HCT116 (cell line): Measurements from ENCODE around the gene BRD2. TPM values are rescaled to one million over a fixed set of nuclear protein-coding genes. Genes with fewer than 3 reads are reported as not detected.

Experiments
- ATAC-seq: fragments of 200-7000 bp; cut with Tn5 transposase; 2 replicates; pipeline ENCODE4 v1.9.1; 2020; ENCODE audit warnings: mild to moderate bottlenecking, moderate library complexity
- BruUV-seq: library from RNA; stranded (reverse); fragments of 400-500 nt; replicated peaks from 2 replicates; lab custom pipeline; 2021; lab: Mats Ljungman, UMichigan
- CTCF ChIA-PET: fragments of 300-600 bp; sonication (Branson Sonifier 250); formaldehyde crosslinking; loops from one replicate; lab custom pipeline; 2021; ENCODE audit warnings: antibody characterized with exemption; lab: Charles Lee
- POLR2A ChIA-PET: fragments of 300-600, 350-600 bp; sonication (Branson Sonifier 250); formaldehyde crosslinking; loops from one replicate; lab custom pipeline; 2021; ENCODE audit warnings: antibody characterized with exemption; lab: Charles Lee
- RAD21 ChIA-PET, 2 experiments: fragments of 300-600 bp; sonication (Branson Sonifier 250); formaldehyde crosslinking; loops; one replicate each; lab custom pipeline; 2023; ENCODE audit warnings: low total read pairs in 2 of 2; ENCODE audit not compliant: uncharacterized antibody in 2 of 2, unreplicated experiment in 2 of 2, low non-redundant PET in 1 of 2; lab: Charles Lee
- DNase-seq: peaks from one replicate; pipeline ENCODE4 v3.0.0-alpha.2; 2010; ENCODE audit warnings: low read depth, low spot score
- H2AFZ ChIP-seq: fragments of 200-600 bp; shearing (Covaris generic), sonication (generic); 2 replicates; pipeline ENCODE4 v1.6.1; 2017; ENCODE audit warnings: low read depth, mixed run types, mixed read lengths, antibody characterized with exemption, low read length; ENCODE audit not compliant: poor library complexity, severe bottlenecking
- H3K27ac ChIP-seq: 2 replicates; pipeline ENCODE4 v1.5.1; 2012; ENCODE audit warnings: low read depth, low read length
- H3K27me3 ChIP-seq: fragments of 200-600 bp; sonication (generic); 2 replicates; pipeline ENCODE4 v1.6.1; 2016; ENCODE audit warnings: mixed run types, low read length, mixed read lengths; ENCODE audit not compliant: insufficient read depth
- H3K36me3 ChIP-seq, 2 experiments: fragments of 200-500 bp in 1 of 2; fragments of 200-600 bp in 1 of 2; sonication (Bioruptor generic) in 1 of 2; sonication (generic) in 1 of 2; 2 replicates each; pipeline versions ENCODE4 v1.5.1 to v1.6.1; 2014 to 2016; ENCODE audit warnings: low read length in 2 of 2, inconsistent platforms in 1 of 2, mixed read lengths in 1 of 2, mixed run types in 1 of 2; ENCODE audit not compliant: insufficient read depth in 2 of 2, control insufficient read depth in 1 of 2
- H3K4me1 ChIP-seq, 2 experiments: fragments of 200-600 bp in 1 of 2; sonication (generic) in 1 of 2; 2 replicates each; pipeline versions ENCODE4 v1.5.1 to v1.6.1; 2012 to 2017; ENCODE audit warnings: low read length in 2 of 2, inconsistent platforms in 1 of 2, mild to moderate bottlenecking in 1 of 2, mixed read lengths in 1 of 2, mixed run types in 1 of 2, moderate library complexity in 1 of 2; ENCODE audit not compliant: insufficient read depth in 2 of 2, control insufficient read depth in 1 of 2
- H3K4me2 ChIP-seq: fragments of 200-600 bp; sonication (generic); 2 replicates; pipeline ENCODE4 v1.6.1; 2017; ENCODE audit warnings: mixed run types, low read length, mixed read lengths
- H3K4me3 ChIP-seq, 2 experiments: fragments of 200-600 bp in 1 of 2; sonication (generic) in 1 of 2; replicated peaks in 1 of 2; 2 replicates each; pipeline ENCODE4 v1.5.1; 2011 to 2016; ENCODE audit warnings: low read length in 2 of 2, control low read depth in 1 of 2, low read depth in 1 of 2, mild to moderate bottlenecking in 1 of 2, mixed read lengths in 1 of 2, mixed run types in 1 of 2
- H3K79me2 ChIP-seq: fragments of 200-600 bp; sonication (generic); 2 replicates; pipeline ENCODE4 v1.6.1; 2017; ENCODE audit warnings: mild to moderate bottlenecking, mixed run types, low read length, moderate library complexity, mixed read lengths; ENCODE audit not compliant: insufficient read depth
- H3K9ac ChIP-seq: fragments of 200-600 bp; sonication (generic); 2 replicates; pipeline ENCODE4 v1.6.1; 2016; ENCODE audit warnings: low read length, mixed read lengths
- H3K9me2 ChIP-seq: fragments of 200-600 bp; sonication (generic), shearing (Covaris generic); 2 replicates; pipeline ENCODE4 v1.6.1; 2017; ENCODE audit warnings: mixed run types, mild to moderate bottlenecking, moderate library complexity; ENCODE audit not compliant: insufficient read depth
- H3K9me3 ChIP-seq, 2 experiments: fragments of 200-500 bp in 1 of 2; fragments of 200-600 bp in 1 of 2; sonication (Bioruptor generic) in 1 of 2; sonication (generic) in 1 of 2; 2 replicates each; pipeline ENCODE4 v1.6.1; 2014 to 2017; ENCODE audit warnings: low read length in 2 of 2, mixed read lengths in 2 of 2, inconsistent platforms in 1 of 2, low read depth in 1 of 2, mild to moderate bottlenecking in 1 of 2, mixed run types in 1 of 2, moderate library complexity in 1 of 2; ENCODE audit not compliant: control insufficient read depth in 1 of 2, insufficient read depth in 1 of 2
- H4K20me1 ChIP-seq: fragments of 200-600 bp; sonication (generic), shearing (Covaris generic); 2 replicates; pipeline ENCODE4 v1.6.1; 2017; ENCODE audit warnings: mixed run types, mild to moderate bottlenecking, moderate library complexity; ENCODE audit not compliant: insufficient read depth
- CBX3 ChIP-seq: IDR thresholded peaks from 2 replicates; pipeline ENCODE4 v1.6.1; 2012; ENCODE audit warnings: low read depth
- CEBPB ChIP-seq: IDR thresholded peaks from 2 replicates; pipeline ENCODE4 v1.6.1; 2012; ENCODE audit warnings: low read depth
- ELF1 ChIP-seq: IDR thresholded peaks from 2 replicates; pipeline ENCODE4 v1.6.1; 2012; ENCODE audit warnings: low read depth, borderline replicate concordance
- EZH2 ChIP-seq: fragments of 200-600 bp; sonication (generic); IDR thresholded peaks from 2 replicates; pipeline ENCODE4 v1.6.1; 2017; ENCODE audit warnings: antibody characterized with exemption, mixed run types
- EZH2phosphoT487 ChIP-seq: fragments of 200-600 bp; IDR thresholded peaks from 2 replicates; pipeline ENCODE4 v1.6.1; 2018; ENCODE audit warnings: antibody characterized with exemption, borderline replicate concordance
- FOSL1 ChIP-seq: IDR thresholded peaks from 2 replicates; pipeline ENCODE4 v1.6.1; 2012; ENCODE audit warnings: low read depth
- POLR2A ChIP-seq: IDR thresholded peaks from 2 replicates; pipeline ENCODE4 v1.7.0; 2011; ENCODE audit warnings: borderline replicate concordance; ENCODE audit not compliant: insufficient read depth, insufficient read length; ENCODE audit errors: extremely low read depth
- POLR2AphosphoS5 ChIP-seq: IDR thresholded peaks from 2 replicates; pipeline ENCODE4 v1.6.1; 2011; ENCODE audit warnings: mild to moderate bottlenecking, low read depth, low read length, moderate library complexity
- RAD21 ChIP-seq: IDR thresholded peaks from 2 replicates; pipeline ENCODE4 v1.6.1; 2012; ENCODE audit warnings: low read depth, mild to moderate bottlenecking
- SP1 ChIP-seq: IDR thresholded peaks from 2 replicates; pipeline ENCODE4 v1.6.1; 2012; ENCODE audit warnings: low read depth
- SRF ChIP-seq: IDR thresholded peaks from 2 replicates; pipeline ENCODE4 v1.6.1; 2012; ENCODE audit warnings: low read depth
- TCF7L2 ChIP-seq: IDR thresholded peaks from 2 replicates; pipeline ENCODE4 v1.7.0; 2011; ENCODE audit warnings: borderline replicate concordance, inconsistent platforms; ENCODE audit not compliant: insufficient read depth, insufficient read length; ENCODE audit errors: extremely low read depth
- YY1 ChIP-seq: IDR thresholded peaks from 2 replicates; pipeline ENCODE4 v1.6.1; 2011; ENCODE audit warnings: low read length, low read depth, moderate library complexity, mild to moderate bottlenecking; ENCODE audit not compliant: insufficient replicate concordance; ENCODE audit errors: extremely low read depth
- ZFX ChIP-seq: fragments of 450-650 bp; IDR thresholded peaks from 2 replicates; pipeline ENCODE4 v1.6.1; 2017
- ZNF274 ChIP-seq: fragments of 200-500 bp; sonication (Bioruptor generic); IDR thresholded peaks from 2 replicates; pipeline ENCODE4 v1.6.1; 2014; ENCODE audit warnings: mild to moderate bottlenecking, low read depth, low read length, inconsistent platforms
- intact Hi-C: fragments of 100-400 bp; cut with micrococcal nuclease; formaldehyde crosslinking; loops from 2 replicates; pipeline ENCODE4 v1.10.0; 2022
- total RNA-seq: library from RNA; stranded (reverse); gene quantifications from one replicate; pipeline ENCODE4 v1.2.1, GENCODE V29; 2021; ENCODE audit not compliant: unreplicated experiment
- TF ChIP-seq, protein P1 (sequence below): IDR thresholded peaks from 2 replicates; pipeline ENCODE4 v1.6.1; 2012
- TF ChIP-seq, protein P2 (sequence below): IDR thresholded peaks from 2 replicates; pipeline ENCODE4 v1.6.1; 2011; ENCODE audit warnings: mild to moderate bottlenecking, low read length, moderate library complexity; ENCODE audit not compliant: insufficient replicate concordance; ENCODE audit errors: extremely low read depth

Gene BRD2
- total RNA-seq, 1 experiment from 2014 or later: 260 TPM

DNA sequence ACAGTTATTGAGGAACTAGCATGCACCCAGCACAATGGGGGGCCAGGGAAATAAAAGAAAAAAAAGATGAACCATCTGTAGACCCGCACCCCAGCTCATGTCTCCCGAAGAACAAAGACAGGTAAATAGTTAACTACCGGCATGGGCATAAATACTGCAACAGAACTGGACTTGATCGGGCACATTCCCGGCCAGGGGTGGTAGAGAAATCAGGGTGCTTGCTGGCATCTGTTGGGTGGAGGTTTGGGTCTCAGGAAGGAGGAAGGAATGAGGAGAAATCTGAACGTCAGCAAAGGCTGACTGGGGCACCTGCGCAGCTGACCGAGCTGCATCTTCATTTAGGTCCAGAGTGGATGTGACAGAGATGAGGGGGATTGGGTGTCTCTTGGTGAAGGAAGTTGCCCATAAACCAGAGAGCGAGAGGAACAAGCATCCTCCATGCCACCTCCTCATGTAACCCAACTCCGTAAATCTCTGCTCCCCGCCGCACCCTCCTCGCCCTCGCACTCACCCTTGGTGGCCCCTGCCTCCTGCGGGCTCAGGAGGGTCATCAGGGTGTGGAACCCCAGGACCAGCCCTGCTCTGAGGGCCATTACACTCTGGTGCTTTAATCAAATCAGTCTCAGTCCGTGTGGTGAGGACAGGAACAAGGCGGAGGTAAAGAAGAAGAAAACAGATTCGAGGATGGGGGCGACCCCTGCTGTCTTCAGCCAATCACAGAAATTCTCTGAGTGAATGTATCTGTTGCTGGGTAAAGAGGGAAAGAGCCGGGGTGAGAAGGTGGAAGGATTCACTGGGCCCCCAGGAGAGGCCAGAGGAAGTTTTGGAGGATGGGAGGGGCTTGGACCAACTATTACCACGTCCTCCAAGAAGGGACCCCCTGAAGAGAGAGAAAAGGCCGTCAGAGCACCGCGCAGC is 40.8 kb downstream of the BRD2 start, which contains the start of gene HLA-DOA:
HLA-DOA (minus strand) TSS at position 648 of the 918 bp plus-strand sequence.
- CTCF ChIA-PET: interaction anchor here (1.0 kb wide), 1 partner anchor 76 kb away, joined by 3 read pairs; no protein-coding TSS in a partner anchor
- 0 out of 2 replicates have a peak within 1 kb of the TSS, but pooled peaks have one; percentile 11 for H3K4me2 ChIP-seq
- ATAC-seq: peak; percentile 88
- RAD21 ChIA-PET: no interaction called here
- H3K79me2 ChIP-seq: no peaks in the 10 kb centered on the region
- DNase-seq: peak; percentile 28
- intact Hi-C loops: no loop called here
- H3K36me3 ChIP-seq: no peaks in the 10 kb centered on the region
- no peak within 1 kb of the TSS for H3K27ac ChIP-seq
- no peaks in the 10 kb centered on the region for H3K9me2 ChIP-seq
- H3K9ac ChIP-seq: no peak within 1 kb of the TSS
- no peaks in the 10 kb centered on the region for H3K27me3 ChIP-seq
- no peaks in the 10 kb centered on the region; a peak in 1 of 4 replicates for H3K4me1 ChIP-seq
- H4K20me1 ChIP-seq: no peaks in the 10 kb centered on the region
- H2AFZ ChIP-seq: peak within 1 kb of the TSS; percentile 54
- TF ChIP-seq POLR2A (no peak), TCF7L2 (no peak), ZNF274 (no peak), CBX3 (no peak), POLR2AphosphoS5 (no peak), EZH2 (no peak)
- TF ChIP-seq, protein P1, sequence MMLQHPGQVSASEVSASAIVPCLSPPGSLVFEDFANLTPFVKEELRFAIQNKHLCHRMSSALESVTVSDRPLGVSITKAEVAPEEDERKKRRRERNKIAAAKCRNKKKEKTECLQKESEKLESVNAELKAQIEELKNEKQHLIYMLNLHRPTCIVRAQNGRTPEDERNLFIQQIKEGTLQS: no peak
- no peaks in the 10 kb centered on the region for H3K9me3 ChIP-seq
- no peak within 1 kb of the TSS for H3K4me3 ChIP-seq
- no TSS peak for BruUV-seq
- POLR2A ChIA-PET: no interaction called here

DNA sequence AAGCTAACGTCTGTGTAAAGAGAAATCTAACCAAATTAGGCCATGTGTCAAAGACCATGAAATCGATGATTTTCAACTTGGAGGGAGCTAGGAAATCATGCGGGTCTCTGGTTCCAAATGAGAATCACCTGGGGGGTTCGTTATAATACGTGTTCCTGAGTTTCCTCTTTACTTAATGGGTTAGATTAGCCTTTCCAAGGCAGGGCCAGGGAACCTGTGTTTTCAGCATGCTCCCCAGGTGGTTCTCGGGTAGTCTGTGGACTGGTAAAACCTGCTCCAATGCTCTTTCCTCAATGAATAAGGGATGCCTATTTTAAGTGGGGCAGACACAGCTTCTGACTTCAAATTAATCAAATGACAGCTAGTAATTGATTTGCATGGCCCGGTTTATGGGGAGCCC is 42.0 kb downstream of the BRD2 start:
- intact Hi-C loops: no loop called here
- H3K4me1 ChIP-seq: peaks cover 0 to 3% of the 10 kb centered on the region in 2 experiments; a peak in 1 of 4 replicates
- no peaks in the 10 kb centered on the region for H3K9me3 ChIP-seq
- no peaks in the 10 kb centered on the region for H3K9me2 ChIP-seq
- no peak overlapping the region for H2AFZ ChIP-seq
- no peaks in the 10 kb centered on the region for H3K36me3 ChIP-seq
- no peak overlapping the region for H3K4me2 ChIP-seq
- ChIA-PET RAD21 (no interaction called here), CTCF (interaction anchor here (0.6 kb wide), 1 partner anchor 149 kb away, joined by 3 read pairs; no protein-coding TSS in a partner anchor), POLR2A (interaction anchor here (0.7 kb wide), 1 partner anchor 39 kb away, joined by 3 read pairs; no protein-coding TSS in a partner anchor)
- H4K20me1 ChIP-seq: no peaks in the 10 kb centered on the region
- no peak for ATAC-seq
- no peak overlapping the region for H3K9ac ChIP-seq
- no peak overlapping the region for H3K4me3 ChIP-seq
- H3K27me3 ChIP-seq: no peaks in the 10 kb centered on the region
- H3K27ac ChIP-seq: no peak overlapping the region
- no peaks in the 10 kb centered on the region for H3K79me2 ChIP-seq
- no peak for DNase-seq
- no TSS peak for BruUV-seq
- no peak for TF ChIP-seq SRF
- no peak for TF ChIP-seq POLR2A
- TF ChIP-seq YY1: no peak
- no peak for TF ChIP-seq CEBPB
- no peak for TF ChIP-seq ELF1
- TF ChIP-seq RAD21: no peak
- no peak for TF ChIP-seq SP1
- TF ChIP-seq, protein P2, sequence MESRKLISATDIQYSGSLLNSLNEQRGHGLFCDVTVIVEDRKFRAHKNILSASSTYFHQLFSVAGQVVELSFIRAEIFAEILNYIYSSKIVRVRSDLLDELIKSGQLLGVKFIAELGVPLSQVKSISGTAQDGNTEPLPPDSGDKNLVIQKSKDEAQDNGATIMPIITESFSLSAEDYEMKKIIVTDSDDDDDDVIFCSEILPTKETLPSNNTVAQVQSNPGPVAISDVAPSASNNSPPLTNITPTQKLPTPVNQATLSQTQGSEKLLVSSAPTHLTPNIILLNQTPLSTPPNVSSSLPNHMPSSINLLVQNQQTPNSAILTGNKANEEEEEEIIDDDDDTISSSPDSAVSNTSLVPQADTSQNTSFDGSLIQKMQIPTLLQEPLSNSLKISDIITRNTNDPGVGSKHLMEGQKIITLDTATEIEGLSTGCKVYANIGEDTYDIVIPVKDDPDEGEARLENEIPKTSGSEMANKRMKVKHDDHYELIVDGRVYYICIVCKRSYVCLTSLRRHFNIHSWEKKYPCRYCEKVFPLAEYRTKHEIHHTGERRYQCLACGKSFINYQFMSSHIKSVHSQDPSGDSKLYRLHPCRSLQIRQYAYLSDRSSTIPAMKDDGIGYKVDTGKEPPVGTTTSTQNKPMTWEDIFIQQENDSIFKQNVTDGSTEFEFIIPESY: no peak
- TF ChIP-seq CBX3: no peak
- TF ChIP-seq POLR2AphosphoS5: no peak
- no peak for TF ChIP-seq FOSL1
- TF ChIP-seq, protein P1: no peak
- no peak for TF ChIP-seq EZH2phosphoT487
- TF ChIP-seq ZFX: no peak
- no peak for TF ChIP-seq TCF7L2
